GM12878 (cell line): ENCODE data around the gene DNAJC12. TPM values are rescaled to one million over a fixed set of nuclear protein-coding genes. Genes with fewer than 3 reads are reported as not detected.

Experiments used
- ATAC-seq: fragments of 200-7000 bp; cut with Tn5 transposase; 3 replicates; pipeline ENCODE4 v1.9.1; 2020; ENCODE audit warnings: mild to moderate bottlenecking, moderate library complexity
- BruUV-seq: library from RNA; stranded (reverse); fragments of 400-500 nt; replicated peaks from 2 replicates; lab custom pipeline; 2021; lab: Mats Ljungman, UMichigan
- CTCF ChIA-PET: fragments of 300-600 bp; sonication (Branson Sonifier 250); formaldehyde crosslinking; extraction: SDS; loops from one replicate; lab custom pipeline; 2021; ENCODE audit warnings: inconsistent platforms; lab: Yijun Ruan, JAX
- POLR2A ChIA-PET: fragments of 350-600 bp; formaldehyde crosslinking; extraction: SDS; loops from one replicate; lab custom pipeline; 2021; ENCODE audit warnings: inconsistent platforms; lab: Charles Lee
- RAD21 ChIA-PET: fragments of 300-600 bp; sonication (Branson Sonifier 250); formaldehyde crosslinking; loops from one replicate; lab custom pipeline; 2023; ENCODE audit warnings: antibody characterized with exemption; ENCODE audit not compliant: unreplicated experiment; lab: Charles Lee
- SMC1A ChIA-PET: fragments of 300-600 bp; sonication (Branson Sonifier 250); formaldehyde crosslinking; loops from one replicate; lab custom pipeline; 2023; ENCODE audit not compliant: unreplicated experiment, uncharacterized antibody; lab: Charles Lee
- DNase-seq: peaks from one replicate; pipeline ENCODE4 v3.0.0-alpha.2; 2011; ENCODE audit warnings: low read depth, low spot score
- FAIRE-seq: peaks from 3 replicates; lab custom pipeline; 2011; peaks lifted over from hg19 to GRCh38; lab: Jason Lieb, UNC
- H2AFZ ChIP-seq: 2 replicates; pipeline ENCODE4 v1.6.0; 2011; ENCODE audit warnings: low read depth, low read length, control low read depth; ENCODE audit not compliant: control insufficient read depth
- H3K27ac ChIP-seq: 2 replicates; pipeline ENCODE4 v1.5.1; 2011; ENCODE audit warnings: control low read depth; ENCODE audit not compliant: control insufficient read depth, insufficient read depth
- H3K27me3 ChIP-seq, 2 experiments: replicated peaks in 1 of 2; 2 replicates each; pipeline versions ENCODE4 v1.6.0 to v1.6.1; 2011; ENCODE audit warnings: low read length in 1 of 2; ENCODE audit not compliant: control insufficient read depth in 2 of 2, insufficient read depth in 2 of 2
- H3K36me3 ChIP-seq, 2 experiments: 2 replicates each; pipeline ENCODE4 v1.5.1; 2011; ENCODE audit warnings: low read length in 1 of 2; ENCODE audit not compliant: control insufficient read depth in 2 of 2, insufficient read depth in 2 of 2
- H3K4me1 ChIP-seq: 2 replicates; pipeline ENCODE4 v1.6.1; 2011; ENCODE audit warnings: mild to moderate bottlenecking, low read length, moderate library complexity, mixed read lengths; ENCODE audit not compliant: control insufficient read depth, insufficient read depth
- H3K4me2 ChIP-seq: 2 replicates; pipeline ENCODE4 v1.6.0; 2011; ENCODE audit warnings: control low read depth; ENCODE audit not compliant: control insufficient read depth, insufficient read depth
- H3K4me3 ChIP-seq: fragments of 200-600 bp; sonication (generic); 2 replicates; pipeline ENCODE4 v1.5.1; 2016
- H3K79me2 ChIP-seq: 2 replicates; pipeline ENCODE4 v1.6.0; 2011; ENCODE audit warnings: low read length; ENCODE audit not compliant: control insufficient read depth, insufficient read depth
- H3K9ac ChIP-seq: 2 replicates; pipeline ENCODE4 v1.8.0; 2011; ENCODE audit warnings: low read length, control low read depth, mixed read lengths; ENCODE audit not compliant: control insufficient read depth, insufficient read depth
- H3K9me3 ChIP-seq: replicated peaks from 3 replicates; pipeline ENCODE4 v1.5.1; 2011; ENCODE audit warnings: mild to moderate bottlenecking, low read length; ENCODE audit not compliant: control insufficient read depth, insufficient read depth
- H4K20me1 ChIP-seq: 2 replicates; pipeline ENCODE4 v1.6.0; 2011; ENCODE audit not compliant: control insufficient read depth, insufficient read depth
- CBX3 ChIP-seq: fragments of 200-600 bp; sonication (generic); IDR thresholded peaks from 2 replicates; pipeline ENCODE4 v1.6.1; 2016; ENCODE audit warnings: low read depth, borderline replicate concordance
- EED ChIP-seq: sonication (generic); IDR thresholded peaks from 2 replicates; pipeline ENCODE4 v1.6.1; 2016; ENCODE audit warnings: antibody characterized with exemption, low read depth
- HSF1 ChIP-seq: fragments of 150-350 bp; IDR thresholded peaks from 2 replicates; pipeline ENCODE4 v1.6.1; 2014; ENCODE audit warnings: mild to moderate bottlenecking, low read depth, low read length
- JUND ChIP-seq: IDR thresholded peaks from 2 replicates; pipeline ENCODE4 v1.6.1; 2012; ENCODE audit warnings: low read depth, mild to moderate bottlenecking, low read length, improper control_type of control experiment, moderate library complexity
- SREBF1 ChIP-seq: IDR thresholded peaks from 2 replicates; pipeline ENCODE4 v1.6.1; 2012; ENCODE audit warnings: mild to moderate bottlenecking, low read length
- SREBF2 ChIP-seq: IDR thresholded peaks from 2 replicates; pipeline ENCODE4 v1.6.1; 2012; ENCODE audit warnings: mild to moderate bottlenecking, low read length
- STAT1 ChIP-seq: fragments of 450-650 bp; conservative IDR thresholded peaks from 2 replicates; pipeline ENCODE4 v1.6.1; 2014; ENCODE audit warnings: antibody characterized with exemption, mild to moderate bottlenecking
- TAF1 ChIP-seq: IDR thresholded peaks from 2 replicates; pipeline ENCODE4 v1.6.1; 2011; ENCODE audit warnings: mild to moderate bottlenecking, low read depth, low read length, borderline replicate concordance
- USF1 ChIP-seq: IDR thresholded peaks from 2 replicates; pipeline ENCODE4 v1.6.1; 2011; ENCODE audit warnings: borderline replicate concordance, low read depth, mild to moderate bottlenecking, moderate library complexity, mixed read lengths, low read length; ENCODE audit not compliant: insufficient read depth; ENCODE audit errors: extremely low read length
- ZBTB4 ChIP-seq: fragments of 450-650 bp; formaldehyde crosslinking; IDR thresholded peaks from 2 replicates; pipeline ENCODE4 v1.4.0; 2022; ENCODE audit warnings: mild to moderate bottlenecking, moderate library complexity
- ZNF274 ChIP-seq: IDR thresholded peaks from one replicate; pipeline ENCODE4 v1.8.0; 2011; ENCODE audit not compliant: insufficient read length, insufficient read depth
- WGBS: methylation state at CpG from one replicate; pipeline ENCODE4 v1.1.6; 2016; ENCODE audit warnings: low lambda C conversion rate; ENCODE audit not compliant: insufficient replicate concordance, insufficient coverage; ENCODE audit errors: missing lambda C conversion rate; 5-methylcytosine and 5-hydroxymethylcytosine counted together
- in situ Hi-C: fragments of 300-500 bp; cut with MboI; formaldehyde crosslinking; loops from 9 replicates; pipeline ENCODE4 v1.14.3; 2018; ENCODE audit warnings: mixed read lengths
- intact Hi-C: fragments of 100-400 bp; cut with micrococcal nuclease; formaldehyde crosslinking; loops from one replicate; pipeline ENCODE4 v1.14.2; 2022; ENCODE audit not compliant: unreplicated experiment
- polyA plus RNA-seq, 11 experiments: library from polyadenylated mRNA; depleted of rRNA in 4 of 11; unstranded in 6 of 11; stranded (reverse) in 5 of 11; fragments of >200 nt; fragmentation: Nextera tagmentation in 4 of 11; fragmentation: Illumina TruSeq in 1 of 11; extraction: Ambion mirVana in 4 of 11; extraction: Trizol in 1 of 11; gene quantifications; 1 replicate in 1 of 11; 2 replicates in 10 of 11; pipeline versions ENCODE4 v1.2.1 to v1.2.3, GENCODE V29; 2011 to 2016; ENCODE audit warnings: inconsistent platforms in 2 of 11, missing spikeins in 2 of 11, low read depth in 1 of 11
- total RNA-seq, 4 experiments: library from RNA; depleted of rRNA in 3 of 4; stranded (reverse); fragments of >200 nt in 3 of 4; fragmentation: Illumina TruSeq in 1 of 4; extraction: Trizol in 1 of 4; gene quantifications; 2 replicates each; pipeline versions ENCODE4 v1.2.1 to v1.2.3, GENCODE V29; 2013 to 2021

Gene DNAJC12
- total and polyA plus RNA-seq, 10 of the 15 experiments (the other 5 are each of a cell fraction or from before 2014, with no cell fraction given), result 1.1 to 4.5 (median 3.0) TPM

- TF ChIP-seq ZBTB4 (CRISPR knock-in tag) (no peak), TAF1 (no peak), HSF1 (no peak)
Observed at GRCh38 chr10:67864607-67865371, 26.8 kb upstream of the DNAJC12 start (continued).

- FAIRE-seq, result no peak
- in situ Hi-C loops, result no loop called here
- CTCF ChIA-PET, result no interaction called here
- no peak for TF ChIP-seq HSF1
- no peak for TF ChIP-seq SREBF2
- TF ChIP-seq EED, result no peak
- TF ChIP-seq CBX3, result no peak
- no peak for TF ChIP-seq USF1
- TF ChIP-seq SREBF1, result no peak
- TF ChIP-seq ZNF274, result no peak
- no peak for TF ChIP-seq JUND
- TF ChIP-seq STAT1, result no peak
Observed at GRCh38 chr10:67863094-67863493, 25.1 kb upstream of the DNAJC12 start.

More at GRCh38 chr10:67863094-67863493, 25.1 kb upstream of the DNAJC12 start:
- RAD21 ChIA-PET, result interaction anchor here (1.5 to 2.7 kb wide), 2 partner anchors 292 to 439 kb away, joined by 3 to 12 read pairs; no protein-coding TSS in a partner anchor
- Histone ChIP-seq H3K4me2 (no peak overlapping the region), H3K27me3 (no peaks in the 10 kb centered on the region), H3K4me3 (no peak overlapping the region), H3K4me1 (no peaks in the 10 kb centered on the region; the same call in 1 of the 2 replicates), H3K79me2 (no peaks in the 10 kb centered on the region), H3K27ac (no peak overlapping the region), H2AFZ (no peak overlapping the region; the same call in 1 of the 2 replicates), H3K9ac (no peak overlapping the region), H3K36me3 (no peaks in the 10 kb centered on the region), H4K20me1 (no peaks in the 10 kb centered on the region), H3K9me3 (no peaks in the 10 kb centered on the region)
- WGBS, result 24% methylated on average over 2 of the region's 2 CpGs
- BruUV-seq, result no TSS peak
- DNase-seq (no peak), ATAC-seq (no peak)
- intact Hi-C loops, result no loop called here
- POLR2A ChIA-PET, result interaction anchor here (0.7 kb wide), 1 partner anchor 46 kb away, joined by 4 read pairs; no protein-coding TSS in a partner anchor
- SMC1A ChIA-PET, result interaction anchor here (0.8 to 1.4 kb wide), 4 partner anchors 20 to 439 kb away, joined by 3 to 4 read pairs (median 3); no protein-coding TSS in a partner anchor
